CD4-positive, alpha-beta T cell treated with Interleukin-4 for 4 hours (primary cell): Measurements from ENCODE around the gene IPCEF1.

ENCODE experiments used
- DNase-seq: peaks from one replicate; pipeline ENCODE4 v3.0.0-alpha.2; 2020

Gene IPCEF1

DNA sequence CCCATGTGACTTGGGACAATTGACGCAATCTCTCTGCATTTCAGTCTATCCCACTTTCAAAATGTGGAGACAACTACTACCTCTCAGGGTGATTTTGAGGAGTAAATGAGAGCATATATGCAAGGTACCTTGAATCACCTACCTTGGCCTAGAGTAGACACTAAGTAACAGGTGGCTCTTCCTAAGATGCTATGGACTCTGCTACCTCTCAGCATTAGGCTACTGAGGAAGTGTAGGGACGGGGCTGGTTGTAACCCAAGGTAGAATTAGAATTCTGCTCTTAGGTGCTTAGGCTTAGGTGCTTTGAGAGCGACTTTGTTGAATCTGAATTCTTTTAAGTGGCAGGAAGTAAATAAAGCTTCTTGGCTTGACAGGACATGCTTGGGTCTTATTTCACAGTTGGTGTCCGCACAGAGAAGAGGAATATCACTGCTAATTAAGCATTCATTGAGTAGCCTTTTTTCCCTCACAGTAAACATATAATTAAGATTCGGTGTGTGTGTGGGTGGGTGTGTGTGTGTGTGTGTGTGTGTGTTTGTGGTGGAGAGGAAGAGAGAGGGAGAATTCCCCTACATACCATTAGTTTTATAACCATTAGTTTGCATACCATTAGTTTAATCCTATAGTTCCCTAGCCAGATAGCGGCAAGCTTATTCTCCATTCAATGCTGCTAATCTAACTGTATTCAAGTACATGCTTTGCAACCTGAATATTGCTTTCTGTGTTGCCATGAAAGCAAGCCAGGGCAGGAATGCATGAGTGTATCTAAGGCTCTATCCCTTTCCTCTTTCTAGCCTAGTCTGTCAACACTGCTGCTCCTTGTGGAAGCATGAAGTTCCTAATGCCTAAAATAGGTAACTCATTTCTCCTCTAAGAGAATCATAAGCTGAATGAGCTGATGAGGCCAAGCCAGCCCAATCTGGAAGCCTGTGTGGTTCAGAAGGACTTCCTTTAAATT lies 112.5 kb downstream of the IPCEF1 start:
- DNase-seq = no peak

DNA sequence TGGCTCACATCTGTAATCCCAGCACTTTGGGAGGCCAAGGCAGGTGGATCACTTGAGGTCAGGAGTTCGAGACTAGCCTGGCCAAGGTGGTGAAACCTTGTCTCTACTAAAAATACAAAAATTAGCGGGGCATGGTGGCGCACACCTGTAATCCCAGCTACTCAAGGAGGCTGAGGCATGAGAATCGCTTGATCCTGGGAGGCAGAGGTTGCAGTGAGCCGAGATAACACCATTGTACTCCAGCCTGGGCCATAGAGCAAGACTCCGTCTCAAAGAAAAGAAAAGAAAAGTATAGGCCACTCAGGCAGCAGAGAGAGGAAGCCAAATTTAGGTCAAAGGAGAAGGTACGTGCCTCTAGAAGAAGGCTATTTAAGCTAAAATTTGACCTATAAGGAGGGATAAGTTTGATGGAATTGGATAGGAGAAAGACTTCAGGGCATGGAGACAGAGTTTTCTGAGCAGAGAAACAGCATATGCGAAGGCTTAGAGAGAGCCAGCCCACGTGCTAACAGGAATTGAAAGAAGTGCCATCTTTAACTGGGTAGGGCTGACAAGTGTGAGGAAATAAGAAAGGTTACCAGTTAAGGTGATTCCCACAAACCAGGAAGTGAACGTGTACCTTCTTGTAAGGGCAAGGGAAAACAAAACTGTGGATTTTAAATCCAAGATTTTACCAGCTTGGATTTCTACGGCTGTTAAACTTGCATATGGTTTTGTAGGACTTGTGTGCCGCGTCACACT lies 113.8 kb downstream of the IPCEF1 start:
- no peak for DNase-seq

DNA sequence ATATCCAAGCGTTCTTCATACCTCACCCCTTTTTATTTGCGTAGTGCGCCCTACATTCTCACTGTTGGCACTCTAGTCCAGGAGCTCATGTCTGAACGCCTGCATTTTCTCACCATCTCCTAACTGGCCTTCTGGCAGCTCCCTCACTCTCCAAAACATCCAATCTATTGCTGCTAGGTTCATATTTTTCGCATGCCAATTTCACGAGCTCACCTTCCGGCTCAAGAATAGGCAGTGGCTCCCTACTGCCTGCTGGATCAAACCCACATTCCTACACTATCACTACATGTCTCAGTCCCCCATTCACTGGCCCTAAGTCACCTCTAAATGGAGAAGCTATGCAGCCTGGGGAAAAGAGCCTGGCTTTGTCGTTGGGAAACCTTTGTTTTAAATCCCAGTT lies 115.0 kb downstream of the IPCEF1 start:
- DNase-seq = no peak

DNA sequence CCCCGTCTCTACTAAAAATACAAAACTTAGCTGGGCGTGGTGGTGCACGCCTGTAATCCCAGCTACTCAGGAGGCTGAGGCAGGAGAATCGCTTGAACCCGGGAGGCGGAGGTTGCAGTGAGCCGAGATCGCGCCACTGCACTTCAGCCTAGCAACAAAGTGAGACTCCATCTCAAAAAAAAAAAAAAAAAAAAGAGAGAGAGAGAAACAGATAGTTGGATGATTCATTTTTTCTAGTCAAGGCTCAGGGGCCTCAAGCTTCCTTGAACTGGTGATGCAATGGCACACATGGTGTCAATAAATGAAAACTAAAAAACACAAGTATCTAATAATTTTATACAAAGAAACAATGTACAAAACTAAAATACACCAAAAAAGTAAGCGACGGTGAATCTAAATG lies 115.5 kb downstream of the IPCEF1 start:
- DNase-seq = peak; percentile 68

DNA sequence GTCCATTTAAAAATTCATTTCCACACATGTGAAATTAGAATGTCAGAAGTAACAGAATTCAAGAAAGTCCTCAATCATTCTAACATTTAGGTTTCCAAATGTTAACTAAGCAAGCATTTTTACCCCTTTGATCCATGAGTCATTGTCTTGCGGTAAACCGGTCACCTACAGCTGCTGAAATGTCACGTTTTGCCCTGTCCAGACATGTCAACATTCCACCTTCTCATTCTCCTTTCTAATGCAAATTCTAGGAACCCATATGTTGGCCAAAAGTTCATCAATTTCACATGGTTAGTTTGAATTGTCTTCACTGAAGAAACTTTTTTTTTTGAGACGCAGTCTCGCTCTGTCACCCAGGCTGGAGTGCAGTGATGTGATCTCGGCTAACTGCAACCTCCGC lies 117.2 kb downstream of the IPCEF1 start:
- DNase-seq = peak; percentile 55

DNA sequence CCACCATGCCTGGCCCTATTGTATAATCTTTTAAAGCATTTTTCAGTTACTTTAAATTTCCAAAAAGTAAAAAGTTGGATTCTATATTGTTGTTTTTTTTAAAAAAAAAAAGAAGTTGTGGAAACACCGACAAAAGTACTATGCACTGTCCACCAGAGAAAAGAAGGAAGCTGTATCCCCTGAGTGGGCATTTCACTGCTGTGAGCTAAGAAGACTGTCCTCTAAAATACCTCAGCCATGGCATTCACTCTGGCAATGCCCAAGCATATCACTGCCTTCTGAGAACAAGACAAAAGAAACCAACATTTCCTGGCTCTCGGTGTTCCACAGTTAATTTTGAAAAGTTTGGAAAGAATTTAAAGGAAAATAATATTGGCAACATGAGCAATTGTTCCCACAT lies 117.8 kb downstream of the IPCEF1 start:
- DNase-seq = no peak

DNA sequence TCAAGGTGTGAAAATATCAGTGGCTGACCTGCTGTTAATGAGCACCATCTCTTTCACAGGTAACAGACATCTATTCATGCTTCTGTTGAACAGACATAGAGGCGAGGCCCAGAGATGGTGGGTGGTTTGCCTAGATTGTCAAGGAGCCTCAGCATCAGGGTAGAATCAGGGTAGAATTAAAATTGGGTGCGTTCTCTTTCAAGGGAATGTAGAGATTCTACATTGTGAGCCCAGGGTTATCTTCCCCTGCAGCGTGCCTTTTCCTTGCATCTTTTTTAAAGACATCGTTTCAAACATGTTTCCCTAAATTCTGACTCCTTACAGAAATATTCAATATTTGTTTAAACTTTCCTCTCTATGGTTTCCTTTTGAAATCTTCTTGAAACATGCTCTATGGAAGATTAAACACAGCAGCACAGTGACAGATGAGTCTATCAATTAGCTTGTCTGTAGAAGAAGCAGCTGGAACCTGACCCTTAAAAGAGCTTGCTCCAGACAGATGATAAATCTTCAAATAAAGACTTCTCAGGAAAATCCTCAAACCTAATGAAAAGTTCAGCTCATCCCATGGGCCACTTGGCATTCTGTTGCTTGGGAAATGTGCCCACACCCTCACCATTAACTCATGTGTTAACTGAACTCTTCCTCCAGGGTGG lies 119.8 kb downstream of the IPCEF1 start:
- DNase-seq = no peak

DNA sequence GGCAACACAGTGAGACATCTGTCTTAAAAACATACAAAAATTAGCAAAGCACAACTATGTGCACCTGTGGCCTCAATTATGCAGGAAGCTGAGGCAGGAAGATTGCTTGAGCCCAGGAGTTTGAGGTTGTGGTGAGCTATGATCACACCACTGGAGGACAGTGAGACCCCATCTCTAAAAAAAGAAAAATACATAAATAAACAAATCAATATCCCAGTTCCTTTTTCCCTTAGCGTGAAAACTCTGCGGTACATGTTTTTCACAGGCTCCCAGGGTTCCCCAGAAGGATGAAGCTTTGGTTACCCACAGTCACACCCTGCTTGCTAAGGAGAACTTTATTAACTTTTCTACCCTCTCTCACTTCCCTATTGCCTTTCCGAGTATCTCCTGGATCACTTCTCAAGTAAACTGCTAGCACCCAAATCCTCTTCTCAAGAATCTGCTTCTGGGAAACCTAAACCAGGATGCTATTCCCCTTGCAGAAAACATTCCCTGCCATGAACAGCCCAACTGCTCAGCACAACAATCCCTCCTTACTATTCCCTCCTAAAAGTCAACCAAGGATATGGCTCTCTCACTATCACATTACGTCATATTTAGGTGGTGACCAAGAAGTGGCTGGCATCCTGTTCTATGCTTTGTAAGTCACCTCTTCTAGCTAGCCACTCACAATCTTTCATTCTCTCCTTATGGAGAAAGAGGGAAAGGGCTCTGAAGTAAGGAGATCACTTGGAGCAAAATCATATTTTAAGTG lies 122.4 kb downstream of the IPCEF1 start:
- DNase-seq = no peak

DNA sequence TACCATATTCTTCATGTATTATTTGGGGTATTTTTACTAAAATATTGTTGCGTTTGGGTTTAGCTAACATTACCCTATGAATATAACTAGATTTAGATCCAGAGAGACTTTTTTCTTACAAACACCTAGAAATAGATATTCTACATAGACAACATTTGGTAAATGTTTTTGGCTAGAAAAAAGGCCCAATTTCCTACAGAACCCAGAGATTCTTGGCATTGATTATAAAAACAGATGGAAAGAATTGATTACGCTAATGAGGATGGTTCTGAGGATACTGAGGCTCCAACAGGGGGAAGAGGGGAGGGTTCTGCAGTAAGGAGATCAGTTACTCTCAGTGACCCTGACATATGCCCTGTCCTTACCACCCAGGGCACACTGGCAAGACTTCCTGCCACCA lies 123.2 kb downstream of the IPCEF1 start:
- no peak for DNase-seq

DNA sequence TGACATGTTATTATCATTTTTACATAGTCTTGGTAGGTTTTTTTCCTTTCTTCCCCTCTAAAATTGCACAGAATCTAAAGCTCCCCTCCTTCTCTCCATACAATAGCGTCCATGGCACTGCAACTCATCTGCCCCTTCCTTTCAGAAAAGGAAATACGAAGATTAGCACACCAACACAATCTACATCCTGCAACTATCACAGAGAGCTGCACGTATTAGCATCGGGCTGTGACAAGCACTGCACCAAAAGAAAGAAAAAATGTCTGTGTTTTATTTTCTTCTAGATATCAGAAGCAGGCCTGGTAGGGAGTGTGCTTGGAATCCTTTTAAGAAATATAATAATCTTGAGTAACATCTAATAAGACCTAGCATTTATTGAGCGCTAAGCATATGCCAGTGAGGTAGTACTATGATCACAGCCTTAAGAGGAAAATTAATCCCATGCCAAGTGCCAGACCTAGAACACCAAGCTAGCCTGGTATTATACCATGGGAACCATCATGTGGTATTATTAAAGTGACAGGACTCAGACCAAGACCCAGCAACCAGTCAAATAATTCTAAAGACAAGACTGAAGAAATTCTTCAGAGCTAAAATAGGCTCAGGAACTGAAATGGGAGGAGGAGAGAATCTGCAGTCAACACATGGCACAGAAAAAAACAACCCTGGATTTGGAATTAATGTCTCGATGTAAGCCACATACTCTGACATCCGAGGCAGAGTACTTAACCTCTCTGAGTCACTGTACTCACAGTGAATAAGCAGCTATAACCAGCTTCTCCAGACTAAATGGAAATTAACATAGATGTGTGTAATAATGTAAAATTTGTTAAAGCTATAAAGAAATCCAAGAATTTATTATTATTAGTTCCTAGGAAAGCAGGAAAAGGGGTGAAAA lies 124.3 kb downstream of the IPCEF1 start:
- DNase-seq = no peak

DNA sequence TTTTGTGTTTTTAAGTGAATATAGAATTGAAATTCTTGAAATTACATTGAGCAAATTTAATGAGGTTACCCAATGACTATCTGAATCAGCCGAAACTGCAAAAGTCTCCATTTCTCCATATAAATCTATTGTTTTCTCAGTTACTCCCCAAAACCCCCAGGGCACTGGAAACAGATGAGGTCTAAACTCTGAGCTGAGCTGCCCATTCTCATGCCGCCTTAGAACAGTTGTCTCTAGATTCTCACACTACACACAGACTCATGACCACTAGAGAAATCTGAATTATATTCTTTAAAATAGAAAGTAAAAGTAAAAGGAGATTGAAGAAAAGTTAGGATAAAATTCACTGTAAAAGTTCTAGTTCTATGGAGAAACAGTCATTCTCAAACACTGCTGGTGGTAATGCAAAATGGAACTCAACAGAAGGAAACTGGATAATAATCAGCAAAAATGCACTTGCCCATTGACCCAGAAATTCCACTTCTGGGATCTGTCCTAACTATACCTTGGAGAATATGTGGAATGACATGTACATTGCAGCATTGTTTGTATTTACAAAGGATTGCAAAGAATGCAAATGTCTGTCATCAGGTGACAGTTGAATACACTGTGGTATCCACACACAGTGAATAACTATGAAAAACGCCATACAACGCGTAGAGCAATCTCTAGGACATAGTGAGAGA lies 125.5 kb downstream of the IPCEF1 start:
- no peak for DNase-seq

DNA sequence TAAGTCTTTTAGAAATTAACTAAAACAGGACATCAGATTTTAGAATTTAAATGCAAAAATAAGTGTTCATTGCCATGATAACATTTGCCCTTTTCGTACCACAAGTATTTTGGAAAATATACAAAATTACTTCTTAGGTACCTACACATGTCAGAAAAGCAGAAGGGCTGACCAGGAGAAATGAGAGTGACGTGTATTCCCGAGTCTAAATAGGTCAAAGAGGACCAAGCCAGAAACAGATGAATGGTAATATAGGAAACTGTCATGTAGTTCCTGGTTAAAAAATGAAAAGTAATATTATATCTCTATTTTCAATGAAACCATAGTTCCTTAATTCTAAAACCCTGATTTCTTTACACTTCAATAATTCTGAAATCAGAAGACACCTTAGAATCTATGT lies 126.2 kb downstream of the IPCEF1 start:
- DNase-seq = no peak

DNA sequence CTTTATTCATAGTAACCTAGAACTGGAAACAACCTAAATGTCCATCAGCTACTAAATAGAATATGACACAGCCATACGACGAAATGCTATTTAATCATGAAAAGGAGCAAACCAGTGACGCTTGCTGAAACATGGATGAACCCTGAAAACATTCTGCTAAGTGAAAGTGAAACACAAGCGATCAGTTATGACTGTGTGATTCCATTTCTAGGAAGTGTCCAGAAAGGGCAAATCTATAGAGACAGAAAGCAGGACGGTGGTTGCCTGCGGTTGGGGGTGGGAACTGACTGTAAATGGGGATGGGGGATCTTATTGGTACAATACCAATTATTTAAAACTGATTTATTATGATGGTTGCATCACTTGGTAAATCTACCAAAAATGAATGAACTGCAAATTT lies 126.8 kb downstream of the IPCEF1 start:
- peak; percentile 67 for DNase-seq

DNA sequence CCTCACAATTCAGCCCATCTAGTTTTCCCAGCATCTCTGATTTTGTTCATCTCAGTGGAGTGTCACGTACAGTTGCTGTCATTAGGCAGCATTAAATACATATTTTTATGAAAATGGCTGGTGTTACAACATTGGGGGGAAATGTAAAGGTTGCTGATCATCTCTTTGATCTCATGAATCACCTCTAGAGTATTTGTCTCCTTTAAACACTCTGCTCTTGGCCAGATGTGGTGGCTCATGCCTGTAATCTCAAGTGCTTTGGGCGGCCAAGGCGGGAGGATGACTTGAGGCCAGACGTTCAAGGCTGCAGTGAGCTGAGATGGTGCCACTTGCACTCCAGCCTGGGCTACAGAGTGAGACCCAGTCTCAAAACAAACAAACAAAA lies 128.1 kb downstream of the IPCEF1 start:
- no peak for DNase-seq

DNA sequence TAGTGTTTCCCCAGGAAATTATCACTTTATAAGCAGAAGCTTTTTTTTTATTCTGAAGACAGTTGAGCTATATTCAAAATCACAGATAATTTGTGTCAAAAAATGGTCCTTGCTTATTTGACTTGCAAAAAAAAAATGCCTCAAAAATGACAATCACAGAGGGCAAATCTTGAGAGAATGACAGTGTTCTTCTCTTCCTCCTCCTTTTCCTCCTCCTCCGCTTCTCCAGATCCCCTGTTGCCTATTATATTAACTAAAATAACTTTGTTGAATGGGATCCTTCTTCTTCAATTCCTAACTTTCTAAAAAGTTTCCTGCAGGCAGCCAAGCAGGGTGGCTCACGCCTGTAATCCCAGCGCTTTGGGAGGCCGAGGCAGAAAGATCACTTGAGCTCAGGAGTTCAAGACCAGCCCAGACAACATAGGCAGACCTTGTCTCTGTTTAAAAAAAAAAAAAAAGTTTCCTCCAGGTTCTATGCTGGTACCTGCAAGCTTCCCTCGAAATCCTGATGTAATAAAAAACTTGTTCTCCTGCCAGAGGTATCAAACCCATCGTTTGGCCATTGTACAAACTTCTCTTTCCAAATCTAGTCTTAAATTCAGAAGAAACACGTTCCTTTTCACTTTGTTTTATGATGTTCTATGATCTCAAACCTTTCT lies 128.6 kb downstream of the IPCEF1 start:
- DNase-seq = no peak

DNA sequence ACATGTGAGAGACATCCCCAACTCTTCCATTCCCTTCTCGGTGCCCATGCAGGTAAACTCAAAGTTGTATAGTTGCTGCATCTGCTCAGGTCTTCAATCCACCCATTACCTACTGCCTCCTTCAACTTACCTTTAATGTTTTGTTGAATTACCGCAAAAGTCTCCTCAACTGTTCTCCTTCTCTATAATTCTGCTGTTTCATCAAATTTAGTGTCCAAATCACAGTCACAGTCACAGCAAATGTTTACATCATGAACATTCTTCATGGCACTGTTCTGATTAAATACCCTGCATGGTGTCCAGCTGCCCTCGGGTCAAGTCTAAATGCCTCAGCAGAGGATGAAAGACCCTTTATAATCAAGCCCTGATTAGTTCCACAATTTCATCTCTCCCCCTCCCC lies 130.1 kb downstream of the IPCEF1 start:
- DNase-seq = no peak

DNA sequence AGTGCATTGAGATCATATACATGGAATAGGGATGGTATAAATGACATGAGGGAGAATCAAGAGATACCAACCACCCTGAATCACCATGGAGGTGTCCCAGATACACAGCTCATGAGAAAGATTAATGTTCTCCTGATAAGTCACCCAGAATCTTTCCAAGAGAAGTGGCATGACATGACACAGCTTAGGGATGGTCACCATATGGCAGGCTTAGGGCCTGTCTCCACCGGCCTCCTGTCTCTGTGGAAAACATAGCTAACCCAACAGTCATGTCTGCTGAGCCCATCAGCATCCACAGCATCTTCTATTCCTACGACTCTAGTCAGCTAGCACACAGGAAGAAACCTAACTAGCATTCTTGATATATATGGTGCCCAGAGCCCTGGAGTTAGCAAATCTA lies 133.3 kb downstream of the IPCEF1 start:
- no peak for DNase-seq

DNA sequence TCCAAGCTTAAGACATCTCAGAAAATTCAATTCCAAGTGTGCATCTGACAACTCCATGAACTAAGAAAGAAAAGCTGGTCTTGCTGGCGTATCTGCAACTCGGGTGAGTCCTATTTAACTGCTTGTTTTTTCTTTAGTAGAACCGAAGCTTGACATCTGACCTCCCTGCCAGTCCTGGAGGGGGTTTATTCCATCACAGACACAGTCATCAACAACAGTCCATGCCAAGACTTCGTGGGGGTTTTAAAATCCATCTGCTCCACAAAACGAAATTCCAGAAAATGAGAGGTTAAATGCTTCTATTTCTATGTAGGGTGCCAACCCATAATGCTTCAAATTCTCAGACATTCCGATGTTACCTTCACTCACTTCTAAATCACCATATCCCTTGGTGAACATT lies 133.9 kb downstream of the IPCEF1 start:
- DNase-seq = no peak

DNA sequence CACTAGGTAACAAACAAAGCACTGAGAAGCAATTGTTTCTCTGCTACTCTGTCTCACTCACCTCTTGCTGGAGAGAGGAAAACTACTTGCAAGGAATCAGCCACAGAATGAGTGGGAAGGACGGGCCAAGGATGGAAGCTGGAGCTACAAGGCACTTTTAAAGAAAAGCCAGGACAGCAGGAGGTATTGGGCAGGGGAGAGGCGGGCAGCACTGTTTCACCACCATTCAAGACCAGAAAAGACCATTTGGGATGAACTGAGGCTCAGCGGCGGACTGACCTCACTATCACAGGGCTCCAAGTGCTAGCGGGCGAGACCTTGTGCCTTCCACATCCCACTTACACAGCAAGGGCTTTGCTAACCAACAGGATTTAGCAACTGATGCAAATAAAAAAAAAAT lies 137.4 kb downstream of the IPCEF1 start:
- no peak for DNase-seq

DNA sequence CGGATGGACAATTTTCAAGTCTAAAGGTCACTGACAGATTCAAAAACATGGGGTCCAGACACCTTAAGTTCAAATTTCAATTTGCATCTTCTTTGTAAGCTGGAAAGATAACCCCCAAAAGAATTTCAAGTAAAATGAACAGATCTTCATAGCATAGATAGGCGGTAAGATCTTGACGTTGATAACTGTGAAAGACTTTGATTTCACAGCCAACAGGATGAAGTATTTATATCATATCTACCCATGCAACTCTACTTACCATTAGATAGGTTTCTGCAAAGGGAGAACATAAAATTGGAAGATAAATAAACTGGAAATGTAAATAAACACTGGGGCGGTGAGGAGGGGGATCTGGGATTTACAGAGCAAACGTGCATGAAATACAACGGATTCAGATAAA lies 137.8 kb downstream of the IPCEF1 start:
- DNase-seq = no peak

DNA sequence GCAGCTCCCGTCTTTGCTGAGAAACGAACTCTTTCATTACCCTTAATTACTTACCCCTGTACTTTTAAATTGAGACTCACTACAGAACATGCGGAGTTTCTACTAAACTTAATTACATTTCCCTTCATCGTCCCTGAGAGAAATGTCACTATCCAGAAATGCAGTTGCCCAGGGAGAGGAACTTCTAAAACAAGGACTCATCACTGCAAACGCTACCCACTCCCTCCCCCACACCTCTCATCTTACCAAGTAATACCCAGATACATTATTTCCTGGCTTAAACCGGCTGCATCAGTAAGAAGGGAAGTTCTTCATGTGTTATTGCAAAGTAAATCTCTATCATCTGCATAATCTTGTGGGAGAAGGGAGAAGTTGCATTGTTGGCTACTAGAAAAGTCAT lies 138.3 kb downstream of the IPCEF1 start:
- DNase-seq = no peak
